HG02885 (cell line): ENCODE data around the gene CCDC182.

Source experiments
- ATAC-seq: cut with Tn5 transposase; IDR thresholded peaks from one replicate; pipeline ENCODE4 v1.9.1; 2021; ENCODE audit warnings: mild to moderate bottlenecking; ENCODE audit not compliant: unreplicated experiment, poor library complexity

CCDC182 gene

GRCh38 chr17:57758654-57759053 lies 13.6 kb upstream of the CCDC182 start:
- ATAC-seq, result no peak

GRCh38 chr17:57757735-57758134 lies 12.6 kb upstream of the CCDC182 start:
- ATAC-seq, result no peak

GRCh38 chr17:57756951-57757350 lies 11.9 kb upstream of the CCDC182 start:
- no peak for ATAC-seq

GRCh38 chr17:57755480-57756070 lies 10.5 kb upstream of the CCDC182 start:
- no peak for ATAC-seq

GRCh38 chr17:57752031-57752905 lies 7.2 kb upstream of the CCDC182 start:
- ATAC-seq, result no peak

- no peak for ATAC-seq
These were observed 6.4 kb upstream of the CCDC182 start for GRCh38 chr17:57751348-57751971.

- ATAC-seq, result no peak
These were observed 5.8 kb upstream of the CCDC182 start for GRCh38 chr17:57750895-57751294.

- ATAC-seq, result no peak
These were observed 5.2 kb upstream of the CCDC182 start for GRCh38 chr17:57750109-57750871.

- ATAC-seq, result no peak
These were observed 4.6 kb upstream of the CCDC182 start for GRCh38 chr17:57749701-57750100.

GRCh38 chr17:57747221-57748017 lies 2.3 kb upstream of the CCDC182 start:
- ATAC-seq, result no peak

- no peak for ATAC-seq
These were observed 1.1 kb upstream of the CCDC182 start for GRCh38 chr17:57746221-57746620.

- no peak for ATAC-seq
These were observed 616 bp downstream of the CCDC182 start for GRCh38 chr17:57744195-57745170.

- ATAC-seq, result no peak
These were observed 4.9 kb downstream of the CCDC182 start for GRCh38 chr17:57740235-57740528.

- ATAC-seq, result no peak
These were observed 5.5 kb downstream of the CCDC182 start for GRCh38 chr17:57739402-57740234.

GRCh38 chr17:57737450-57737849 lies 7.6 kb downstream of the CCDC182 start:
- ATAC-seq, result no peak

- ATAC-seq, result no peak
These were observed 9.4 kb downstream of the CCDC182 start for GRCh38 chr17:57735707-57736106.

GRCh38 chr17:57735230-57735629 lies 9.9 kb downstream of the CCDC182 start:
- ATAC-seq, result no peak

- no peak for ATAC-seq
These were observed 12.0 kb downstream of the CCDC182 start for GRCh38 chr17:57733085-57733484.
